Uterus (tissue), 4 donors: ENCODE measurements around the gene GRIK1. TPM values are rescaled to one million over a fixed set of nuclear protein-coding genes. Genes with fewer than 3 reads are reported as not detected.

Source experiments
- DNase-seq, 2 donors: peaks; one replicate each; pipeline ENCODE4 v3.0.0-alpha.2; 2019 to 2020
- H3K27ac ChIP-seq, 2 donors: fragments of 200-600 bp; sonication (generic); 1 replicate in 1 of 2; 2 replicates in 1 of 2; pipeline ENCODE4 v1.5.1; 2016 to 2018
- H3K27me3 ChIP-seq, 2 donors: fragments of 200-600 bp; sonication (generic); one replicate each; pipeline ENCODE4 v1.5.1; 2018 to 2019; ENCODE audit warnings: control low read depth in 1 of 2
- H3K36me3 ChIP-seq, 2 donors: fragments of 200-600 bp; sonication (generic); one replicate each; pipeline ENCODE4 v1.5.1; 2019; ENCODE audit warnings: control low read depth in 1 of 2
- H3K4me1 ChIP-seq, 2 donors: fragments of 200-600 bp; sonication (generic); one replicate each; pipeline ENCODE4 v1.5.1; 2018 to 2019; ENCODE audit warnings: control low read depth in 1 of 2
- H3K4me3 ChIP-seq, 2 donors: fragments of 200-600 bp; sonication (generic); 1 replicate in 1 of 2; 2 replicates in 1 of 2; pipeline ENCODE4 v1.5.1; 2018 to 2019; ENCODE audit warnings: mild to moderate bottlenecking in 1 of 2
- H3K9me3 ChIP-seq, 2 donors: fragments of 200-600 bp; sonication (generic); one replicate each; pipeline ENCODE4 v1.5.1; 2019; ENCODE audit warnings: control low read depth in 1 of 2
- CTCF ChIP-seq, 4 experiments: fragments of 200-600 bp in 2 of 4; fragments of 450-650 bp in 2 of 4; sonication (generic) in 2 of 4; IDR thresholded peaks; one replicate each; pipeline ENCODE4 v1.5.1; 2016 to 2019; ENCODE audit warnings: antibody characterized with exemption in 4 of 4, mild to moderate bottlenecking in 2 of 4, moderate library complexity in 1 of 4
- POLR2A ChIP-seq, 2 donors: fragments of 450-650 bp; IDR thresholded peaks; one replicate each; pipeline ENCODE4 v1.6.1; 2016; ENCODE audit warnings: antibody characterized with exemption in 2 of 2, mild to moderate bottlenecking in 1 of 2, moderate library complexity in 1 of 2
- intact Hi-C: fragments of 100-400 bp; cut with DNase I; formaldehyde crosslinking; loops from one replicate; pipeline ENCODE4 v1.15.1; 2023; ENCODE audit warnings: low total_unique reads
- total RNA-seq, 4 donors: library from RNA; depleted of rRNA in 3 of 4; stranded (reverse); fragments of >200 nt in 3 of 4; gene quantifications; one replicate each; pipeline versions ENCODE4 v1.1.0 to v1.2.4, GENCODE V29; 2014 to 2023
- donor health status: DM: yes; HTN: yes; CAD: no.

The GRIK1 gene
- total RNA-seq, 4 donors from 2014 or later = 0.12 to 4.1 TPM; not detected in 2

GRCh38 chr21:29708401-29708800, 231.4 kb downstream of the GRIK1 start:
- no peak for TF ChIP-seq POLR2A (IDR thresholded peaks at IDR 0.05)
- no peak for TF ChIP-seq CTCF (IDR thresholded peaks at IDR 0.05)
- Histone ChIP-seq H3K36me3 (no peaks in the 10 kb centered on the region), H3K4me3 (no peak overlapping the region), H3K4me1 (no peaks in the 10 kb centered on the region), H3K27ac (no peak overlapping the region), H3K9me3 (no peaks in the 10 kb centered on the region), H3K27me3 (no peaks in the 10 kb centered on the region)
- intact Hi-C loops = no loop called here
- DNase-seq = no peak

- Histone ChIP-seq H3K27ac (no peak overlapping the region), H3K4me3 (no peak overlapping the region), H3K9me3 (no peaks in the 10 kb centered on the region), H3K4me1 (no peaks in the 10 kb centered on the region), H3K27me3 (no peaks in the 10 kb centered on the region), H3K36me3 (no peaks in the 10 kb centered on the region)
- TF ChIP-seq CTCF (IDR thresholded peaks at IDR 0.05) = no peak
- TF ChIP-seq POLR2A (IDR thresholded peaks at IDR 0.05) = no peak
- intact Hi-C loops = no loop called here
- DNase-seq = no peak
Observed at GRCh38 chr21:29704719-29705118, 235.1 kb downstream of the GRIK1 start.

GRCh38 chr21:29701676-29702075, 238.1 kb downstream of the GRIK1 start:
- Histone ChIP-seq H3K36me3 (no peaks in the 10 kb centered on the region), H3K27ac (no peak overlapping the region), H3K4me1 (no peaks in the 10 kb centered on the region), H3K9me3 (no peaks in the 10 kb centered on the region), H3K27me3 (no peaks in the 10 kb centered on the region), H3K4me3 (no peak overlapping the region)
- intact Hi-C loops = no loop called here
- DNase-seq = no peak
- no peak for TF ChIP-seq POLR2A (IDR thresholded peaks at IDR 0.05)
- TF ChIP-seq CTCF (IDR thresholded peaks at IDR 0.05) = no peak

GRCh38 chr21:29697555-29698193, 242.1 kb downstream of the GRIK1 start:
- H3K27me3 ChIP-seq = no peaks in the 10 kb centered on the region
- no peak for DNase-seq
- no peaks in the 10 kb centered on the region for H3K9me3 ChIP-seq
- H3K4me3 ChIP-seq = no peak overlapping the region
- H3K36me3 ChIP-seq = no peaks in the 10 kb centered on the region
- intact Hi-C loops = no loop called here
- TF ChIP-seq CTCF (IDR thresholded peaks at IDR 0.05) (no peak), POLR2A (IDR thresholded peaks at IDR 0.05) (no peak)
- no peak overlapping the region for H3K27ac ChIP-seq
- no peaks in the 10 kb centered on the region for H3K4me1 ChIP-seq

GRCh38 chr21:29696937-29697336, 242.9 kb downstream of the GRIK1 start:
- intact Hi-C loops = no loop called here
- no peaks in the 10 kb centered on the region for H3K9me3 ChIP-seq
- TF ChIP-seq CTCF (IDR thresholded peaks at IDR 0.05) (no peak), POLR2A (IDR thresholded peaks at IDR 0.05) (no peak)
- H3K36me3 ChIP-seq = no peaks in the 10 kb centered on the region
- no peak for DNase-seq
- H3K27ac ChIP-seq = no peak overlapping the region
- no peaks in the 10 kb centered on the region for H3K4me1 ChIP-seq
- no peak overlapping the region for H3K4me3 ChIP-seq
- H3K27me3 ChIP-seq = no peaks in the 10 kb centered on the region
